ENCODE results near the gene LRRC10B.

LRRC10B gene

DNA sequence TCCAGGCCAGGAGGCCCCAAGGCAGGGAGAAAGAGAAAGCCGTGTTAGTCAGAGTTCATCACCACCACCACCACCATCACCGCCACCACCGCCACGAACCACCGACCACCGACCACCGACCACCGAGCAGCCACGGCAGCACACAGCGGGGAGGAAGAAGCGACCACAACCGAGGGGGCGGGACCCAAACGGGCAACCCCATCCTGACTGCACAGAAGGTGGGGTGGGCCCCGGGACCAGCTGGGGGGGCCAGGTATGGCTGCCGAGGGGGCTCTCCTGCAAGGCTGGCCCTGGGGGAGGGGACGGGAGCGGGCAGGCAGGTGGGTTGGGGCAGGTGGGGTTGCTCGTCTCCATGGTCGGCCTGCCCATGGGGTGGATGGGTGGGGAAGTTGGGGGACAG lies 38.1 kb downstream of the LRRC10B start:
- no peak for DNase-seq (ENCODE audit: low read depth in 2 of 2)

DNA sequence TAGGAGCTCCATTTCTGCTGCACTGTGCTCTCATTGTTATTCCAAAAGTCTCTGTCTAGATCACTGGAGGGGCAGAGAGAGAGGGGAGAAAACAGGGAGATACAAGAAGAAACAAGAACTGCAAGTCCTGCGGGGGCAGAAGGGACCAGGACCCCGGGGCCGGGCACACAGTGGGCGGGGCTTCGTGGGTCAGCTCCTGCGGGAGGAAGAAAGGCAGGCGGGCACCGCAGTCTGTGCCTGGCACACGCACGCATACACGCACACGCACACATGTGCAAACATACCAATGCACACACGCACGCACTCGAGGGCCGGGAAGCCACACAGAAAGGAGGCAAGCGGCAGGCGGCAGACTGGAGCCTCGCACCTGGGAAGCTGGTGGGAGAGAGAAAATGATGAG lies 38.7 kb downstream of the LRRC10B start:
- no peak for DNase-seq (ENCODE audit: low read depth in 2 of 2)

DNA sequence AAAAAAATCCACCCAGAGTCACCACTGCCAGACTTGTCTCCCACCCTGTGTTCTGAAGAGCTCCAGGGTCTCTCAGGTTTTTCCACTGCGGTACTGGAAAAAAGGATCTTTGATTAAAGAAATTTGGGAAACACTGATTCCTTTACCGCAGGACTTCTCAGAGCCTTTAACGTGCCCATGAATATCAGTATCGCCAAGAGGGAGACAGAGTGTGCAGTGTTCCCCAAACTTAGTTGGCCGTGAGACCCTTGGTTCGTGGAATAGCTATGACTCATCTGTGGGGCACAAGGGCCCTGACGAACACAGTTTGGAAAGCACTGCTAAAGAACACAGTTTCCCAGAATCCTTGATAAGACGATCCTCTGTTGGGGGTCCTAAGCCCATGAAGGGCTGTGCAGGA lies 40.6 kb downstream of the LRRC10B start:
- no peak for DNase-seq (ENCODE audit: low read depth in 2 of 2)

DNA sequence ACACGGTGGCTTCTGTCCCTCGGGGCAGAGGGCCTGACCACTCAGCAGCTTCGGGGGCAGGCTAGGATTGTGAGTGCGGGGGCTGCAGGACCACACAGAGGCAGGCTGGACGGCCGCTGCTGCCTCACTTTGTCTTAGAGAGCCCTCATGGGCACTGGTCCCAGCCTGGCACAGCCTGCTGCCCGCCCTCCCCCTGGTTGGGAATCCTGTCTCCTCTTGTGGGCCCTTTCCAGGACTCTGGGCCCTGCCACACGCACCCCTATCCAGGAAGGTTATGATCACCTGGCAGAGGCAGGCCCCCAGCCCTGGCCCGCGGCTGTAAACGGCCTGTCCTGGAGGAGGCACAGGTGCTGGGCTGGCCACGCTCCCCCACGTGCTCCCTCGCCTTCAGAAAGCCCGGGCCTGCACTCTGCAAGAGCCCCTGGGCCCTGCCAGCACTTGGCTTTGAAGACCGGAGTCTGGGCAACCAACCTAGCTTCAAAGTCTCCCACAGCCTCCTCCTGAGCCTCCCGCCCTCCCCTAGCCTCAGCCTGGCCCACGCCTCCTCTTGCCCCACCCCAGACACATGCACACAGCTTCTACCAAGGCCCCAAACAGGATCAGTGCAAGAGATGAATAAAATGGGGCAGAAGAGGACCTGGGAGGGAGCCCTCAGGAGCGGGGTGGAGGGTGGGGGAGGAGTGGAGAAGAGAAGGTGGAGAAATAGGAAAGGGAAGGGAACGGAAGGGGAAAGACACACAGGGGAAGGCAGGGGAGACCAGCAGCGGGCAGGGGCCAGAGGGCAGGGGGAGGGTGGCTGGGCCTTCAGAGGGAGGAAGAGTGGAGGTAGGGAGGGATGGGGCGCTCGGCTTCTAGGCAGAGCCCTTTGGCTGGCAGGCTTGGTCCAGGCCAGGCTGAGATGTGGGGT lies 41.4 kb downstream of the LRRC10B start:
- DNase-seq (ENCODE audit: low read depth in 2 of 2) = no peak

DNA sequence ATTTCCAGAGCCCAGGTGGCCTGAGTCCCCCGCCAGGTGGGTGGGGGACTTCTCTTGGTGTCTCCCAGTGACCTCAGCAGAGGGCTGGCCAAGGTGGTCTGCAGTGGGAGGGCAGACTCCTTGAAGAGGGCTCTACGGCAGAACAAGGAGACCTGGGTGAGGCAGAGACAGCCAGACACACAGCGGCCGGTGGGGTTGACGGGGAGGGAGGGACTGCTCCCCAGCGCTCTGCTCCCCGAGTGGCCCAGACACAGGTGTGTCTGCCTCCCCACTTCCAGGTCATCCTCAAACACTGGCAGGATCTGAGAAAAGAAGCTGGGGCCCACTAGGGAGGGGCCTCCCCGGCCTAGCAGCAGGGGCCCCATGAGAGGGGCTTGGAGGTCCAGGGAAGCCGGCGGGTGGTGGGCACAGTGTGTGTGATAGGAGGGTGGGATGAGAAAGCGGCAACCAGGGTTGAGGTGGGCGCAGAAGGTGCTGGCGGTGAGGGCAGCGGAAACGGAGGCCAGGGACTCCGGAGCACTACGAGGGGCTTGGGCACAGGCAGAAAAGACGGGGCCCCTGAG lies 42.2 kb downstream of the LRRC10B start:
- no peak for DNase-seq (ENCODE audit: low read depth in 2 of 2)

DNA sequence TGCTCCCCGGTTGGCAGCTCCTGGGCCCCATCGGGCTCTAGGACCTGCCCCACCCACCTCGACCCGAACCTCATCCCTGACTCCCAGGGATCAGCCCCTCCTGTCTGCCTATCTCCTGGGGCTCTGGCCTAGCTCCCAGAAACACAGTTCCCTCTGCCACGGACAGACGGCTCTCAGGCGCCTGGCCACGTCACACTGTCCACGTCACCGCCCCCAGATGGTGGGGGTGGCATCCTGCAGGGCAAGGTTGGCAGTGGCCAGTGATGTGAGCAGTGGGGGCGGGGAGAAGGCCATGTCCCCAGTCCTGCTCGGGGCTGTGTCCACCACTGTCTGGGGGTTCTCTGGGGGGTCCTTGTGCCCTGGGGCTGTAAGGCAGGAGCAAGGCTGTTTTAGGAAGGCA lies 43.1 kb downstream of the LRRC10B start:
- no peak for DNase-seq (ENCODE audit: low read depth in 2 of 2)

DNA sequence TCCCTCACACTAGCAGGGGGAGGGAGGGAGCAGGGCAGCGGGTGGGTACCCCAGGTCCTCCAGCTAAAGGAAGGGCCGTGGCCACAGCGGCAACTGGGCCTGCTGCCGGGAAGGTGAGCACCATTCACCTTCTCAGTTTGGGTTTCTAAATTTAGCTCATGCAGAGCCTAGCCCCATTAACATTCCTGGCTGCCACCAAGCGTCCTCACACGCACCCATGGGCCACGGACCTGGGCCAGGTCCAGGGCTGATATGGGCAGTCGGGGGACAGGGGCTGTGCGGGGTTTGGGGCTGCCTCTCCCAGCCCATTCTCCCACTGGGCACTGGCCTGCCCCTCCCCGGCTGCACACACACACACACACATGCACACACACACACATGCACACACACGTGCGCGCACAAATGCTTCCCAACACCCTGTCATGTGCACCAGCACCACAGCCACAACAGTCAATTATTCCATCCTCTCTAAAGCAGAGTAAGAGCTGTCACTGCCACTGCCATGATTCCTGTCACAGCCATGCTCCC lies 43.6 kb downstream of the LRRC10B start:
- no peak for DNase-seq (ENCODE audit: low read depth in 2 of 2)

DNA sequence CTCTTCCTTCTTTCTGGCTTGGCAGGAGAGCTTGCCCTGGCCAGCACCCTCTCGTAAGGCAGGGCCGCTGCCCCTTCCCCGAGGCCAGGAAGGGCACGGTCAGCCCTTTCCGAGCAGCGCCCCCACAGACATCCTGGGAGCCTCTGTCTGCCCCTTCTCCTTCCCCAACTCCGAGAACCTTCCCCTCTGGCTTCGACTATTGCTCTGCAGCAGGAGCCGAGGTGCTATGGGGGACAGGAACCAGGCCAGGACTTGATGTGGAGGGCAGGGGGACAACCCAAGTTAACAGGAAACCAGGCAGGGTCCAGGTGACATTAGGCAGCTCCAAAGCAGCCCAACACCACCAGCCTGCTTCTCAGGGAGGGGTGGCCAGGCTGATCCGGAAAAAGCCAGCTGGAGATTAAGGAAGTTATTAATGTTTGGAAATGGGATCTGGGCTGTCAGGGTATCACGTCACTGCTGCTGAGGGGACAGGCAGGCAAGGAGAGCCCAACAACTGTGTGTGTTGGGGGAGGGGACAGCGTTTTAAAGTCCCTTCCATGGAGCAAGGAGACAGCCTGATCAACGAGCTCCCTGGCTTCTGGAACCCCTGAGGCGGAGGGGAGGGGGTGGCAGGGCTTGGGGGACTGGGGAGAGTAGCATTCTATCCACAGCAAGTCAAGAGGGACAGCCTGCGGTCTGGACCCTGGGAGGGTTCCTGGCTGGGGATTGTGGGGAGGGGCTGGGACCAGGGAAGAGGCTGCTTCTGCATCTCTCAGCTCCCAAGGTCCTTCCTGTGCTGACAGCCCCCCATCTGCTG lies 45.0 kb downstream of the LRRC10B start:
- DNase-seq (ENCODE audit: low read depth in 2 of 2) = no peak

DNA sequence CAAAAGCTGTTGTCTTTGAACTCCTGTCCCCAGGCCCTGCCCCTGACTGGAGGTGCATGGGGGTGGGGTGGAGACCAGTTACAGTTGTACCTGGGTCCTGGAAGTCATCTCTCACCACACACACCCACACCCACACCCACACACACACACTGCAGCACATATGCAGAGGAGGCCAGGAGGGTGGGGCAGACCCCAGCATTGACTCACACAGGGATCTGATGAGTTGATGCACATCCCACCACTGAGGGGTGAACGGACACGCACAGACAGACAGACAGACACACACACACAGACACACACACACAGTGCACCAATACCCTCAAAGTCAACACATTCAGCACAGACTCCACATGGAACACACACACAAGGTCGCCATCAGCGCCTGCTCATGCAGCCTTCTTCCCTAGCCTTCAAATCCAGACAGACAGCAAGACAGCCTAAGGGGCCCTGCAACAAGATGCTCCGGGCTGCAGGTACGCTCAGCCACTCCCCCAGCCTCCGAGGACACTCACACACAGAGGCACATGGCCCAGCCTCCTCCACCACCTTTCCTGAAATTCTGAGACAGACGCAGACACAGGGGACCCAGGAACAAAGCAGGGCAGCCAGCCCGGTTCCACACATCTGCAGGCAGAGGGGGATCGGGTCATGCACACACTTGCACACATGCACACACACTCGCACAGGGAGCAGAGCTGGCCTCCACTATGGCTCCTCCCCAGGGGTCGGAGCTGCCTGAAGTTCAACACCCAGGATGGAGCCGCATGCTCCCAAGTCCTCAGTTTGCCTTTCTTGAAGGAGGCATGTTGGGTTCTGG lies 45.8 kb downstream of the LRRC10B start:
- DNase-seq (ENCODE audit: low read depth in 2 of 2) = no peak

DNA sequence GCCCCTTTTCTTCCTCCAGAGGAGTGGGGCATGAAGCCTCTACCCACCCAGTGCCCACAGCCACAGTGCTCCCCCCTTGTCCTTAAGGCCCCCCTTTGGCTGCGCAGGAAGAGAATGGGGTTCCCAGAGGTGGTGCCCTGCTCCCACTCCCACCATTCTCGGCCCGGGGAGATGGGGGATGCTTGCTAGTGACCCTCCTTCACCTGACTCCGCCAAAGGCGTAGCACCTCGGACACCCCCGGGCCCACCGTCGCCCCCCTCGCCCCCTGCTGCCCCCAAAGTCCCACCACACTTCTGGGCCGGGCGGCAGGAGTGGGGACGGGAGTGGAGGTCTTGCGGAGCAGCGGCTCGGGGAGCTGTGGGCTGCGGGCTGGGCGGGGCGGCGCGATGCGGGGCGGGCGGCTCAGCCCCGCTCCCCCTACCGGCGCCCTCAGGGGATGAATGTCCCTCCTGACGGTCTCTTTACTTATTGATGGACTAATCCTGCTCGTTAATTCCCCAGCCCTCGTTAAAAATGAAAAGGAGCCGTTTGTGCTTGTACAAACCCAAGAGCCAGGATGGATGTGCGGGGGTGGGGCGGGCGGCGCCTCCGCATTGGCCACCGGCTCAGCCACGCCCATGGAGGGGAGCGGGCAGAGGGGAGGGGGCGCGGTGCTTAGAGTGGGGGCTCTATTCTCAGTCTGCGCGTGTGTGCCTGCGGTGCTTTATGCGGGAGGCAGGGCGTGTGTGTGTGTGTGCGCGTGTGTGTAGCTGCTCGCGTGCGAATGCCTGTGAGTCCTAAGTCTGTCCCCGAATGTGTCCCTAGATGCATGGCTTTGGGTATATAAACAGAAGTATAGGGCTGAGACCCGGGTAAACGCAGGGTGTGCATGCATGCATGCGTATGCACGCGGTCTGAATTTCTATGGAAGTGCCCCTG lies 46.8 kb downstream of the LRRC10B start:
- DNase-seq (ENCODE audit: low read depth in 2 of 2) = no peak

DNA sequence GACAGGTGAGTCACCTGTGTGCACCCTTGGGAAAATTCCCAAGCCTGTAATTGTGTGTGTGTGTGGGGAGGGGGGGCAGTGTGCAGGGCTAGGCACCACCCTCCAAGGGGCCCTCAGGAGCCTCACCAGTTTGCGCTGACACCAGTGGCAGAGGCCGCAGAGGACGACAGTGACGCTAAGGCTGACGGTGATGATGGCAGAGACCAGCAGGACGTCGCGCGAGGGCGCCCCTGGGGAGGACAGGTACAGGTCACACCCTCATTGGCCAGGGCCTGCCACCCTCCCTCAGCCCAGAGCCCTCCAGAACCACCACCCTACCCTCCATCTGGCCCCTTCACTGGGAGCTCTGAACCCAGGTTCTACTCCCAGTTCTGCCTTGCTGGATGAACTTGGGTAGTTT lies 47.4 kb downstream of the LRRC10B start:
- DNase-seq (ENCODE audit: low read depth in 2 of 2) = no peak

DNA sequence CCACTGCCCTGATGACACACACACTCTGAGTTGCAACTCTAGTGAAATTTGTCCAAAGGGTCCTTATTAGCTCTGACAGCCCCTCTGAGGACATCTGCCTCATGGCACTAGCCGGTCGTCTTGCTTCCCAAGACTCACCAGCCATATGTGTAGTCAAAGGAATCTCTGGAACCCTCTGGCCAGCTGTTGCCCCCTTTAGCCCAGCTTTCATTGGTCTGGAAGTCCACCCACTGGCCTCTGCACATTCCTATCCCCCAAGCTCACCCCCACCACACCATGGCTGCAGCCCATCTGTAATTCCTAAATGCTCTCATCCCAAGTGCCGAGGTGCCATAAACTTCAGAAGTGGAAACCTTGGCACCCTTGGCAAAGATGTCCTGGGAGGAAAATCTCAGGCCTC lies 48.1 kb downstream of the LRRC10B start:
- no peak for DNase-seq (ENCODE audit: low read depth in 2 of 2)

All from stimulated activated CD8-positive, alpha-beta memory T cell treated with anti-CD3 and anti-CD28 coated beads, Interleukin-15, amount 100 ng/mL, for 48 hours (primary cell).